Panc1 (cell line): ENCODE results near the gene ST8SIA5.

Experiments
- CTCF ChIP-seq: fragments of 450-650 bp; IDR thresholded peaks from 2 replicates; pipeline ENCODE4 v1.5.1; 2017; ENCODE audit warnings: mild to moderate bottlenecking
- POLR2AphosphoS5 ChIP-seq: IDR thresholded peaks from 2 replicates; pipeline ENCODE4 v1.6.1; 2012; ENCODE audit warnings: mild to moderate bottlenecking, low read depth, low read length, moderate library complexity

- TF ChIP-seq CTCF, result no peak
- no peak for TF ChIP-seq POLR2AphosphoS5
Measured at GRCh38 chr18:46794607-46795006, 37.8 kb upstream of the ST8SIA5 start.
